ENCODE measurements around the gene PPP2R3B. TPM values are rescaled to one million over a fixed set of nuclear protein-coding genes. Genes with fewer than 3 reads are reported as not detected.

PPP2R3B gene
- total RNA-seq, 1 donor, result 9.1 TPM

- TF ChIP-seq CTCF (IDR thresholded peaks at IDR 0.05; ENCODE audit: insufficient read depth, low read depth, low read length), result no peak
- DNase-seq (ENCODE audit: low read depth), result no peak
- H3K4me3 ChIP-seq (ENCODE audit: low read depth, low read length), result no peak overlapping the region
These were observed 47.8 kb downstream of the PPP2R3B start for GRCh38 chrX:338836-339400.

- no peak for TF ChIP-seq CTCF (IDR thresholded peaks at IDR 0.05; ENCODE audit: insufficient read depth, low read depth, low read length)
- no peak for DNase-seq (ENCODE audit: low read depth)
- H3K4me3 ChIP-seq (ENCODE audit: low read depth, low read length), result no peak overlapping the region
These were observed 48.3 kb downstream of the PPP2R3B start for GRCh38 chrX:338281-338835.

GRCh38 chrX:337331-337831 lies 49.3 kb downstream of the PPP2R3B start:
- no peak for DNase-seq (ENCODE audit: low read depth)
- no peak for TF ChIP-seq CTCF (IDR thresholded peaks at IDR 0.05; ENCODE audit: insufficient read depth, low read depth, low read length)
- no peak overlapping the region for H3K4me3 ChIP-seq (ENCODE audit: low read depth, low read length)

GRCh38 chrX:336227-336626 lies 50.5 kb downstream of the PPP2R3B start:
- H3K4me3 ChIP-seq (ENCODE audit: low read depth, low read length), result no peak overlapping the region
- DNase-seq (ENCODE audit: low read depth), result no peak
- no peak for TF ChIP-seq CTCF (IDR thresholded peaks at IDR 0.05; ENCODE audit: insufficient read depth, low read depth, low read length)

GRCh38 chrX:335758-336155 lies 51.0 kb downstream of the PPP2R3B start:
- TF ChIP-seq CTCF (IDR thresholded peaks at IDR 0.05; ENCODE audit: insufficient read depth, low read depth, low read length), result no peak
- no peak overlapping the region for H3K4me3 ChIP-seq (ENCODE audit: low read depth, low read length)

GRCh38 chrX:334971-335757 lies 51.5 kb downstream of the PPP2R3B start:
- no peak for DNase-seq (ENCODE audit: low read depth)
- H3K4me3 ChIP-seq (ENCODE audit: low read depth, low read length), result no peak overlapping the region
- TF ChIP-seq CTCF (IDR thresholded peaks at IDR 0.05; ENCODE audit: insufficient read depth, low read depth, low read length), result no peak

More at GRCh38 chrX:335758-336155, 51.0 kb downstream of the PPP2R3B start:
- DNase-seq (ENCODE audit: low read depth), result no peak

Data from fibroblast of villous mesenchyme (primary cell).